ENCODE results near the gene CACNA1I. TPM values are rescaled to one million over a fixed set of nuclear protein-coding genes. Genes with fewer than 3 reads are reported as not detected.

Gene CACNA1I
- total RNA-seq, 4 donors from 2014 or later, result under 0.01 to 0.15 TPM; not detected in 2

GRCh38 chr22:39577366-39577765, 6.8 kb downstream of the CACNA1I start:
- no peak for DNase-seq

GRCh38 chr22:39577900-39578299, 7.3 kb downstream of the CACNA1I start:
- H3K27ac ChIP-seq, result no peak overlapping the region
- H3K9me3 ChIP-seq, result no peaks in the 10 kb centered on the region
- no peaks in the 10 kb centered on the region for H3K4me1 ChIP-seq
- no peaks in the 10 kb centered on the region for H3K36me3 ChIP-seq
- intact Hi-C loops (cut with DNase I; ENCODE audit: low total_unique reads), result no loop called here
- DNase-seq, result no peak
- no peak overlapping the region for H3K4me3 ChIP-seq
- TF ChIP-seq CTCF (IDR thresholded peaks at IDR 0.05) (no peak), POLR2A (IDR thresholded peaks at IDR 0.05) (no peak)
- no peaks in the 10 kb centered on the region for H3K27me3 ChIP-seq

More at GRCh38 chr22:39577366-39577765, 6.8 kb downstream of the CACNA1I start:
- Histone ChIP-seq H3K4me3 (no peak overlapping the region), H3K27me3 (no peaks in the 10 kb centered on the region), H3K36me3 (no peaks in the 10 kb centered on the region), H3K9me3 (no peaks in the 10 kb centered on the region), H3K4me1 (no peaks in the 10 kb centered on the region), H3K27ac (no peak overlapping the region)
- no peak for TF ChIP-seq CTCF (IDR thresholded peaks at IDR 0.05)
- TF ChIP-seq POLR2A (IDR thresholded peaks at IDR 0.05), result no peak
- intact Hi-C loops (cut with DNase I; ENCODE audit: low total_unique reads), result no loop called here

- Histone ChIP-seq H3K4me3 (no peak overlapping the region), H3K27ac (no peak overlapping the region), H3K4me1 (no peaks in the 10 kb centered on the region), H3K9me3 (no peaks in the 10 kb centered on the region), H3K27me3 (no peaks in the 10 kb centered on the region), H3K36me3 (no peaks in the 10 kb centered on the region)
- TF ChIP-seq CTCF (IDR thresholded peaks at IDR 0.05), result no peak
- TF ChIP-seq POLR2A (IDR thresholded peaks at IDR 0.05), result no peak
- intact Hi-C loops (cut with DNase I; ENCODE audit: low total_unique reads), result no loop called here
- DNase-seq, result no peak
Measured at GRCh38 chr22:39580006-39580441, 9.5 kb downstream of the CACNA1I start.

- TF ChIP-seq POLR2A (IDR thresholded peaks at IDR 0.05), result no peak
- no peak overlapping the region for H3K27ac ChIP-seq
- intact Hi-C loops (cut with DNase I; ENCODE audit: low total_unique reads), result no loop called here
- no peak overlapping the region for H3K4me3 ChIP-seq
- H3K36me3 ChIP-seq, result no peaks in the 10 kb centered on the region
- H3K4me1 ChIP-seq, result no peaks in the 10 kb centered on the region
- H3K9me3 ChIP-seq, result no peaks in the 10 kb centered on the region
- H3K27me3 ChIP-seq, result no peaks in the 10 kb centered on the region
- no peak for DNase-seq
Measured at GRCh38 chr22:39580795-39581194, 10.2 kb downstream of the CACNA1I start.

- no peak overlapping the region for H3K27ac ChIP-seq
- no peaks in the 10 kb centered on the region for H3K36me3 ChIP-seq
- H3K4me1 ChIP-seq, result no peaks in the 10 kb centered on the region
- intact Hi-C loops (cut with DNase I; ENCODE audit: low total_unique reads), result no loop called here
- no peaks in the 10 kb centered on the region for H3K27me3 ChIP-seq
- no peak for TF ChIP-seq POLR2A (IDR thresholded peaks at IDR 0.05)
- no peak for TF ChIP-seq CTCF (IDR thresholded peaks at IDR 0.05)
- no peaks in the 10 kb centered on the region for H3K9me3 ChIP-seq
- no peak for DNase-seq
- H3K4me3 ChIP-seq, result no peak overlapping the region
Measured at GRCh38 chr22:39581303-39581702, 10.8 kb downstream of the CACNA1I start.

GRCh38 chr22:39583066-39583667, 12.6 kb downstream of the CACNA1I start:
- Histone ChIP-seq H3K9me3 (no peaks in the 10 kb centered on the region), H3K27me3 (no peaks in the 10 kb centered on the region), H3K4me1 (no peaks in the 10 kb centered on the region), H3K27ac (no peak overlapping the region), H3K36me3 (no peaks in the 10 kb centered on the region), H3K4me3 (no peak overlapping the region)
- intact Hi-C loops (cut with DNase I; ENCODE audit: low total_unique reads), result no loop called here
- DNase-seq, result no peak
- TF ChIP-seq CTCF (IDR thresholded peaks at IDR 0.05) (no peak), POLR2A (IDR thresholded peaks at IDR 0.05) (no peak)
